ENCODE results near the gene MT1F. TPM values are rescaled to one million over a fixed set of nuclear protein-coding genes. Genes with fewer than 3 reads are reported as not detected.
A peak's percentile ranks its signal among the peaks of the same experiment; 100 is the strongest.

MT1F gene
- total RNA-seq, 2 donors from 2014 or later: 27.5 to 92.0 TPM

GRCh38 chr16:56630134-56630533 lies 27.6 kb upstream of the MT1F start:
- no peak overlapping the region for H3K4me3 ChIP-seq
- no peak for TF ChIP-seq CTCF (IDR thresholded peaks at IDR 0.05)
- TF ChIP-seq POLR2A (IDR thresholded peaks at IDR 0.05): no peak
- H3K27ac ChIP-seq: no peak overlapping the region
- no peak for ATAC-seq
- peaks cover 43% of the 10 kb centered on the region for H3K4me1 ChIP-seq
- intact Hi-C loops (cut with DNase I): no loop called here
- DNase-seq: no peak
- no peaks in the 10 kb centered on the region for H3K9me3 ChIP-seq
- no peaks in the 10 kb centered on the region for H3K27me3 ChIP-seq
- WGBS, 2 donors: 58 to 59% methylated on average over 3 of the region's 3 CpGs
- H3K36me3 ChIP-seq (replicated peaks in 1 of 2; ENCODE audit: insufficient read depth in 1 of 2, low read depth in 2 of 2): no peaks in the 10 kb centered on the region

GRCh38 chr16:56631197-56631596 lies 26.6 kb upstream of the MT1F start:
- Histone ChIP-seq H3K27me3 (no peaks in the 10 kb centered on the region), H3K27ac (peak overlapping the region in 1 of 4 donors; percentile 84), H3K36me3 (replicated peaks in 1 of 2; ENCODE audit: insufficient read depth in 1 of 2, low read depth in 2 of 2) (no peaks in the 10 kb centered on the region), H3K4me3 (no peak overlapping the region), H3K4me1 (peaks cover 36% of the 10 kb centered on the region), H3K9me3 (no peaks in the 10 kb centered on the region)
- DNase-seq (no peak), ATAC-seq (no peak)
- whole genome bisulfite sequencing, 2 donors: 85 to 93% methylated on average over 10 of the region's 10 CpGs
- intact Hi-C loops (cut with DNase I): no loop called here
- TF ChIP-seq POLR2A (IDR thresholded peaks at IDR 0.05): no peak
- TF ChIP-seq CTCF (IDR thresholded peaks at IDR 0.05): no peak

GRCh38 chr16:56631832-56632155 lies 26.0 kb upstream of the MT1F start:
- no peak for ATAC-seq
- DNase-seq: no peak
- Histone ChIP-seq H3K27ac (peak overlapping the region; percentile 71 to 89 (median 82)), H3K4me1 (peaks cover 30% of the 10 kb centered on the region), H3K36me3 (replicated peaks in 1 of 2; ENCODE audit: insufficient read depth in 1 of 2, low read depth in 2 of 2) (no peaks in the 10 kb centered on the region), H3K27me3 (no peaks in the 10 kb centered on the region), H3K4me3 (peak overlapping the region; percentile 23 to 54), H3K9me3 (no peaks in the 10 kb centered on the region)
- intact Hi-C loops (cut with DNase I): no loop called here
- 21 to 22% methylated on average over 14 of the region's 14 CpGs for WGBS, 2 donors
- TF ChIP-seq POLR2A (IDR thresholded peaks at IDR 0.05): no peak
- no peak for TF ChIP-seq CTCF (IDR thresholded peaks at IDR 0.05)

- DNase-seq: peak; percentile 64 to 81 (median 74)
- peak; percentile 82 for ATAC-seq
- Histone ChIP-seq H3K27me3 (no peaks in the 10 kb centered on the region), H3K36me3 (replicated peaks in 1 of 2; ENCODE audit: insufficient read depth in 1 of 2, low read depth in 2 of 2) (no peaks in the 10 kb centered on the region), H3K4me3 (peak within 1 kb of the TSS; percentile 23 to 54), H3K27ac (peak within 1 kb of the TSS; percentile 71 to 89 (median 82)), H3K9me3 (no peaks in the 10 kb centered on the region), H3K4me1 (peaks cover 25% of the 10 kb centered on the region)
- WGBS, 2 donors: 0 to 1% methylated on average over 28 to 54 of the region's 61 CpGs
- TF ChIP-seq POLR2A (IDR thresholded peaks at IDR 0.05) (peak; percentile 54 to 78 (median 74)), CTCF (IDR thresholded peaks at IDR 0.05) (peak in 1 of 7 experiments; percentile 4)
- intact Hi-C loops (cut with DNase I): no loop called here
Measured at GRCh38 chr16:56632156-56632847, 25.5 kb upstream of the MT1F start, which contains the start of gene MT1M. TSS of gene MT1M (plus strand) at chr16:56632659. CDS start at chr16:56632732, 73 bp downstream.
